Vagina (tissue), 2 donors: ENCODE results near the gene ASAP2.

Source experiments
- CTCF ChIP-seq, 3 experiments: fragments of 450-650 bp in 2 of 3; fragments of 200-600 bp in 1 of 3; sonication (generic) in 1 of 3; IDR thresholded peaks; one replicate each; pipeline ENCODE4 v1.5.1; 2017 to 2019; ENCODE audit warnings: antibody characterized with exemption in 3 of 3, mild to moderate bottlenecking in 2 of 3, moderate library complexity in 2 of 3
- POLR2AphosphoS5 ChIP-seq, 2 donors: sonication (generic); formaldehyde crosslinking; IDR thresholded peaks; one replicate each; pipeline ENCODE4 v1.9.0; 2017; ENCODE audit warnings: antibody characterized with exemption in 2 of 2, mild to moderate bottlenecking in 2 of 2, low read depth in 1 of 2; ENCODE audit not compliant: insufficient read depth in 1 of 2

- no peak for TF ChIP-seq CTCF (IDR thresholded peaks at IDR 0.05)
- TF ChIP-seq POLR2AphosphoS5 (IDR thresholded peaks at IDR 0.05; ENCODE audit: insufficient read depth in 1 of 2, low read depth in 1 of 2): no peak
These were observed 190.6 kb downstream of the ASAP2 start for GRCh38 chr2:9397201-9397600.
